Gastroesophageal sphincter (tissue), 3 donors: ENCODE results near the gene NSD2.

Source experiments
- EP300 ChIP-seq: sonication (generic); formaldehyde crosslinking; IDR thresholded peaks from one replicate; pipeline ENCODE4 v1.6.1; 2017; ENCODE audit warnings: antibody characterized with exemption, mild to moderate bottlenecking
- POLR2A ChIP-seq, 2 donors: fragments of 450-650 bp; IDR thresholded peaks; one replicate each; pipeline ENCODE4 v1.6.1; 2017; ENCODE audit warnings: antibody characterized with exemption in 2 of 2, mild to moderate bottlenecking in 2 of 2, moderate library complexity in 1 of 2
- TF ChIP-seq, protein P1 (sequence below), 4 experiments: fragments of 200-600 bp in 2 of 4; fragments of 450-650 bp in 2 of 4; sonication (generic) in 1 of 4; IDR thresholded peaks; one replicate each; pipeline ENCODE4 v1.5.1; 2017 to 2019; ENCODE audit warnings: antibody characterized with exemption in 4 of 4, mild to moderate bottlenecking in 2 of 4, moderate library complexity in 2 of 4

DNA sequence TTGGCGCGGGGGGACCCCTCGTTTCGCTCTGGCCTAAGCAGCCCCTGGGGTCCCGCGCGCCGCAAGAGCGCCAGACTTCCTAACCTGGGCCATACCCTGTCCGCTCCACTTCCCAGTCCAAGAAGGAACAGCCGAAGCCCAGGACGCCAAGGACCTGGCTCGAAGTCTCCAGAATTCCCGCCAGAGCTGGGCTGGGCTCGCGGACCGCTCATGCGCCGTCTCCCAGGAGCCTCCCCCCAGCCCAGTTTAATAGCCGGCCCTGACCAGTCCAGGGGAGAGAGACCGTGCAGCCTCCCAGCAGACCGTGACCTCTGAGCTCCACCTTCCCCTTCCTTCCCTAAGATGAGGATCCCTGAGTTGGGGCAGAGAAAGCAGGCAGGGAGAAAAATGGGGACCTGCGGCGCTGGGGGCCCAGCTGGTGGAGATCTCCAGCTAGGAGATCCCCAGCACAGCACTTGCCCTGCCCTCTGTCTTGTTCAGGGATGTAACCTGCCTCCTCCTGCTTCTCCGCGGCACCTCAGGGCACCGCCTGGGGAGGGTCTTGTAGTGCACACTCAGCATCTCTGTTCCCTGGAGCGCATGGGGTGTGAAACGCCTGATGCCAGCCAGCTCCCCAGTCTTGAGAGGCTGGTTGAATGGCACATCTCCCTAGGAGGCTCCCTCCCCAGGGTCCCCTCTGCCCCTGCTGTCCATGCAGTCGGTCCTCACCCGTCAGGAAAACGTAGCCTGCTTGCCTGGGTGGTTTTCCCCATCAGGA is 14.1 kb upstream of the NSD2 start:
- TF ChIP-seq, protein P1, sequence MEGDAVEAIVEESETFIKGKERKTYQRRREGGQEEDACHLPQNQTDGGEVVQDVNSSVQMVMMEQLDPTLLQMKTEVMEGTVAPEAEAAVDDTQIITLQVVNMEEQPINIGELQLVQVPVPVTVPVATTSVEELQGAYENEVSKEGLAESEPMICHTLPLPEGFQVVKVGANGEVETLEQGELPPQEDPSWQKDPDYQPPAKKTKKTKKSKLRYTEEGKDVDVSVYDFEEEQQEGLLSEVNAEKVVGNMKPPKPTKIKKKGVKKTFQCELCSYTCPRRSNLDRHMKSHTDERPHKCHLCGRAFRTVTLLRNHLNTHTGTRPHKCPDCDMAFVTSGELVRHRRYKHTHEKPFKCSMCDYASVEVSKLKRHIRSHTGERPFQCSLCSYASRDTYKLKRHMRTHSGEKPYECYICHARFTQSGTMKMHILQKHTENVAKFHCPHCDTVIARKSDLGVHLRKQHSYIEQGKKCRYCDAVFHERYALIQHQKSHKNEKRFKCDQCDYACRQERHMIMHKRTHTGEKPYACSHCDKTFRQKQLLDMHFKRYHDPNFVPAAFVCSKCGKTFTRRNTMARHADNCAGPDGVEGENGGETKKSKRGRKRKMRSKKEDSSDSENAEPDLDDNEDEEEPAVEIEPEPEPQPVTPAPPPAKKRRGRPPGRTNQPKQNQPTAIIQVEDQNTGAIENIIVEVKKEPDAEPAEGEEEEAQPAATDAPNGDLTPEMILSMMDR (IDR thresholded peaks at IDR 0.05) = no peak
- TF ChIP-seq POLR2A (IDR thresholded peaks at IDR 0.05) (no peak), EP300 (no peak)
